ENCODE results near the gene IGFBP7.

Gene IGFBP7

GRCh38 chr4:57131849-57132742 lies 21.9 kb upstream of the IGFBP7 start:
- H2AK5ac ChIP-seq (ENCODE audit: low read depth, low read length) = no peak overlapping the region
- no peak overlapping the region for H2BK120ac ChIP-seq (ENCODE audit: low read depth, low read length)
- no peak overlapping the region for H3K9ac ChIP-seq (ENCODE audit: low read depth, low read length, poor library complexity)
- no peak overlapping the region for H3K27ac ChIP-seq (replicated peaks; ENCODE audit: low read length)
- no peak overlapping the region for H4K8ac ChIP-seq (ENCODE audit: low read depth, low read length)
- H3K4me3 ChIP-seq (ENCODE audit: low read length in 2 of 2) = no peak overlapping the region
- H3K36me3 ChIP-seq (replicated peaks in 1 of 2; ENCODE audit: control insufficient read depth in 2 of 2, insufficient read depth in 2 of 2, low read length in 2 of 2) = no peaks in the 10 kb centered on the region
- no peak overlapping the region for H3K4me2 ChIP-seq (ENCODE audit: insufficient read depth, low read length, poor library complexity, severe bottlenecking)
- H2BK15ac ChIP-seq (ENCODE audit: low read length) = no peak overlapping the region
- no peak overlapping the region for H2BK12ac ChIP-seq (ENCODE audit: low read length)
- H3K23ac ChIP-seq (ENCODE audit: low read depth, low read length, poor library complexity) = no peak overlapping the region
- H2AFZ ChIP-seq (ENCODE audit: low read length) = no peak overlapping the region
- peaks cover 0 to 2% (median 0%) of the 10 kb centered on the region in 3 experiments for H3K27me3 ChIP-seq (ENCODE audit: control insufficient read depth in 3 of 3, insufficient read depth in 3 of 3, low read depth in 1 of 3, low read length in 3 of 3)
- peaks cover 0 to 4% of the 10 kb centered on the region in 2 donors for H3K4me1 ChIP-seq (ENCODE audit: control insufficient read depth in 2 of 2, insufficient read depth in 1 of 2, low read depth in 1 of 2, low read length in 2 of 2)
- H4K91ac ChIP-seq (ENCODE audit: low read depth, low read length, poor library complexity) = no peak overlapping the region
- DNase-seq (ENCODE audit: low spot score) = no peak
- no peak overlapping the region for H3K18ac ChIP-seq (ENCODE audit: low read length)
- H2BK5ac ChIP-seq (ENCODE audit: low read length) = no peak overlapping the region
- peaks cover 0 to 8% of the 10 kb centered on the region in 2 donors for H3K9me3 ChIP-seq (replicated peaks in 1 of 2; ENCODE audit: control insufficient read depth in 2 of 2, insufficient read depth in 1 of 2, low read depth in 1 of 2, low read length in 2 of 2)
- H3K4ac ChIP-seq (ENCODE audit: low read length) = no peak overlapping the region
- 100% methylated on average over 1 of the region's 7 CpGs; no CpG with 5 or more reads in 1 of the 2 donors for WGBS, 2 donors (ENCODE audit: extremely low coverage in 2 of 2, insufficient read length in 2 of 2, insufficient replicate concordance in 1 of 2)
- no peak overlapping the region for H3K14ac ChIP-seq (ENCODE audit: low read length)
- no peaks in the 10 kb centered on the region for H3K79me1 ChIP-seq (ENCODE audit: low read depth, low read length)

- Histone ChIP-seq H3K9ac (ENCODE audit: low read depth, low read length, poor library complexity) (no peak overlapping the region), H2BK120ac (ENCODE audit: low read depth, low read length) (no peak overlapping the region), H2AK5ac (ENCODE audit: low read depth, low read length) (no peak overlapping the region), H3K4me1 (ENCODE audit: control insufficient read depth in 2 of 2, insufficient read depth in 1 of 2, low read depth in 1 of 2, low read length in 2 of 2) (peaks cover 0 to 4% of the 10 kb centered on the region in 2 donors), H3K9me3 (replicated peaks in 1 of 2; ENCODE audit: control insufficient read depth in 2 of 2, insufficient read depth in 1 of 2, low read depth in 1 of 2, low read length in 2 of 2) (peaks cover 0 to 9% of the 10 kb centered on the region in 2 donors), H2AFZ (ENCODE audit: low read length) (no peak overlapping the region), H3K27me3 (ENCODE audit: control insufficient read depth in 3 of 3, insufficient read depth in 3 of 3, low read depth in 1 of 3, low read length in 3 of 3) (peaks cover 0 to 2% (median 0%) of the 10 kb centered on the region in 3 experiments), H3K4me2 (ENCODE audit: insufficient read depth, low read length, poor library complexity, severe bottlenecking) (no peak overlapping the region), H3K4me3 (ENCODE audit: low read length in 2 of 2) (no peak overlapping the region), H4K8ac (ENCODE audit: low read depth, low read length) (no peak overlapping the region), H3K79me1 (ENCODE audit: low read depth, low read length) (no peaks in the 10 kb centered on the region), H3K36me3 (replicated peaks in 1 of 2; ENCODE audit: control insufficient read depth in 2 of 2, insufficient read depth in 2 of 2, low read length in 2 of 2) (no peaks in the 10 kb centered on the region), H3K18ac (ENCODE audit: low read length) (no peak overlapping the region), H3K14ac (ENCODE audit: low read length) (no peak overlapping the region), H3K23ac (ENCODE audit: low read depth, low read length, poor library complexity) (no peak overlapping the region), H3K4ac (ENCODE audit: low read length) (no peak overlapping the region), H2BK15ac (ENCODE audit: low read length) (no peak overlapping the region), H2BK12ac (ENCODE audit: low read length) (no peak overlapping the region), H2BK5ac (ENCODE audit: low read length) (no peak overlapping the region), H4K91ac (ENCODE audit: low read depth, low read length, poor library complexity) (no peak overlapping the region), H3K27ac (replicated peaks; ENCODE audit: low read length) (no peak overlapping the region)
- no CpG with 5 or more reads among the region's 1 CpG for WGBS, 2 donors (ENCODE audit: extremely low coverage in 2 of 2, insufficient read length in 2 of 2, insufficient replicate concordance in 1 of 2)
- DNase-seq (ENCODE audit: low spot score) = no peak
Observed at GRCh38 chr4:57129477-57129876, 19.3 kb upstream of the IGFBP7 start.

GRCh38 chr4:57127361-57127760 lies 17.2 kb upstream of the IGFBP7 start:
- Histone ChIP-seq H3K4ac (ENCODE audit: low read length) (no peak overlapping the region), H4K91ac (ENCODE audit: low read depth, low read length, poor library complexity) (no peak overlapping the region), H2AFZ (ENCODE audit: low read length) (no peak overlapping the region), H3K4me3 (ENCODE audit: low read length in 2 of 2) (no peak overlapping the region), H3K9me3 (replicated peaks in 1 of 2; ENCODE audit: control insufficient read depth in 2 of 2, insufficient read depth in 1 of 2, low read depth in 1 of 2, low read length in 2 of 2) (peaks cover 0 to 9% of the 10 kb centered on the region in 2 donors), H3K79me1 (ENCODE audit: low read depth, low read length) (no peaks in the 10 kb centered on the region), H2BK15ac (ENCODE audit: low read length) (no peak overlapping the region), H3K36me3 (replicated peaks in 1 of 2; ENCODE audit: control insufficient read depth in 2 of 2, insufficient read depth in 2 of 2, low read length in 2 of 2) (no peaks in the 10 kb centered on the region), H2BK120ac (ENCODE audit: low read depth, low read length) (no peak overlapping the region), H3K27me3 (ENCODE audit: control insufficient read depth in 3 of 3, insufficient read depth in 3 of 3, low read depth in 1 of 3, low read length in 3 of 3) (peaks cover 0 to 2% (median 0%) of the 10 kb centered on the region in 3 experiments), H3K14ac (ENCODE audit: low read length) (no peak overlapping the region), H3K9ac (ENCODE audit: low read depth, low read length, poor library complexity) (no peak overlapping the region), H2AK5ac (ENCODE audit: low read depth, low read length) (no peak overlapping the region), H3K23ac (ENCODE audit: low read depth, low read length, poor library complexity) (no peak overlapping the region), H3K27ac (replicated peaks; ENCODE audit: low read length) (no peak overlapping the region), H2BK5ac (ENCODE audit: low read length) (no peak overlapping the region), H4K8ac (ENCODE audit: low read depth, low read length) (no peak overlapping the region), H3K4me1 (ENCODE audit: control insufficient read depth in 2 of 2, insufficient read depth in 1 of 2, low read depth in 1 of 2, low read length in 2 of 2) (peaks cover 0 to 4% of the 10 kb centered on the region in 2 donors), H2BK12ac (ENCODE audit: low read length) (no peak overlapping the region), H3K18ac (ENCODE audit: low read length) (no peak overlapping the region), H3K4me2 (ENCODE audit: insufficient read depth, low read length, poor library complexity, severe bottlenecking) (no peak overlapping the region)
- DNase-seq (ENCODE audit: low spot score) = no peak
- WGBS, 2 donors (ENCODE audit: extremely low coverage in 2 of 2, insufficient read length in 2 of 2, insufficient replicate concordance in 1 of 2) = no CpG with 5 or more reads among the region's 3 CpGs

- peaks cover 0 to 2% (median 0%) of the 10 kb centered on the region in 3 experiments for H3K27me3 ChIP-seq (ENCODE audit: control insufficient read depth in 3 of 3, insufficient read depth in 3 of 3, low read depth in 1 of 3, low read length in 3 of 3)
- no peaks in the 10 kb centered on the region for H3K4me1 ChIP-seq (ENCODE audit: control insufficient read depth in 2 of 2, insufficient read depth in 1 of 2, low read depth in 1 of 2, low read length in 2 of 2)
- H4K91ac ChIP-seq (ENCODE audit: low read depth, low read length, poor library complexity) = no peak overlapping the region
- no peak overlapping the region for H3K23ac ChIP-seq (ENCODE audit: low read depth, low read length, poor library complexity)
- no peak overlapping the region for H2BK12ac ChIP-seq (ENCODE audit: low read length)
- H3K9me3 ChIP-seq (replicated peaks in 1 of 2; ENCODE audit: control insufficient read depth in 2 of 2, insufficient read depth in 1 of 2, low read depth in 1 of 2, low read length in 2 of 2) = peaks cover 2 to 9% of the 10 kb centered on the region in 2 donors
- H3K4ac ChIP-seq (ENCODE audit: low read length) = no peak overlapping the region
- H3K9ac ChIP-seq (ENCODE audit: low read depth, low read length, poor library complexity) = no peak overlapping the region
- no peaks in the 10 kb centered on the region for H3K36me3 ChIP-seq (replicated peaks in 1 of 2; ENCODE audit: control insufficient read depth in 2 of 2, insufficient read depth in 2 of 2, low read length in 2 of 2)
- no peak overlapping the region for H2AFZ ChIP-seq (ENCODE audit: low read length)
- H3K79me1 ChIP-seq (ENCODE audit: low read depth, low read length) = no peaks in the 10 kb centered on the region
- H3K4me2 ChIP-seq (ENCODE audit: insufficient read depth, low read length, poor library complexity, severe bottlenecking) = no peak overlapping the region
- H2AK5ac ChIP-seq (ENCODE audit: low read depth, low read length) = no peak overlapping the region
- H4K8ac ChIP-seq (ENCODE audit: low read depth, low read length) = no peak overlapping the region
- H3K27ac ChIP-seq (replicated peaks; ENCODE audit: low read length) = no peak overlapping the region
- DNase-seq (ENCODE audit: low spot score) = no peak
- no peak overlapping the region for H2BK5ac ChIP-seq (ENCODE audit: low read length)
- no peak overlapping the region for H3K14ac ChIP-seq (ENCODE audit: low read length)
- H2BK15ac ChIP-seq (ENCODE audit: low read length) = no peak overlapping the region
- no peak overlapping the region for H3K18ac ChIP-seq (ENCODE audit: low read length)
- H3K4me3 ChIP-seq (ENCODE audit: low read length in 2 of 2) = no peak overlapping the region
- H2BK120ac ChIP-seq (ENCODE audit: low read depth, low read length) = no peak overlapping the region
Observed at GRCh38 chr4:57125996-57126395, 15.8 kb upstream of the IGFBP7 start.
